ENCODE data around the gene VAMP4.
"Not testable (repeated sequence)": the region's sequence is repeated elsewhere in the genome, so short reads cannot be mapped to it uniquely, and the experiment has no call there.

- TF ChIP-seq, protein P1, sequence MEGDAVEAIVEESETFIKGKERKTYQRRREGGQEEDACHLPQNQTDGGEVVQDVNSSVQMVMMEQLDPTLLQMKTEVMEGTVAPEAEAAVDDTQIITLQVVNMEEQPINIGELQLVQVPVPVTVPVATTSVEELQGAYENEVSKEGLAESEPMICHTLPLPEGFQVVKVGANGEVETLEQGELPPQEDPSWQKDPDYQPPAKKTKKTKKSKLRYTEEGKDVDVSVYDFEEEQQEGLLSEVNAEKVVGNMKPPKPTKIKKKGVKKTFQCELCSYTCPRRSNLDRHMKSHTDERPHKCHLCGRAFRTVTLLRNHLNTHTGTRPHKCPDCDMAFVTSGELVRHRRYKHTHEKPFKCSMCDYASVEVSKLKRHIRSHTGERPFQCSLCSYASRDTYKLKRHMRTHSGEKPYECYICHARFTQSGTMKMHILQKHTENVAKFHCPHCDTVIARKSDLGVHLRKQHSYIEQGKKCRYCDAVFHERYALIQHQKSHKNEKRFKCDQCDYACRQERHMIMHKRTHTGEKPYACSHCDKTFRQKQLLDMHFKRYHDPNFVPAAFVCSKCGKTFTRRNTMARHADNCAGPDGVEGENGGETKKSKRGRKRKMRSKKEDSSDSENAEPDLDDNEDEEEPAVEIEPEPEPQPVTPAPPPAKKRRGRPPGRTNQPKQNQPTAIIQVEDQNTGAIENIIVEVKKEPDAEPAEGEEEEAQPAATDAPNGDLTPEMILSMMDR (conservative IDR thresholded peaks at IDR 0.05; ENCODE audit: low read depth in 2 of 2) = not testable (repeated sequence)
- not testable (repeated sequence) for TF ChIP-seq EZH2 (IDR thresholded peaks at IDR 0.05; ENCODE audit: low read depth, unreplicated experiment); EZH2phosphoT487 (IDR thresholded peaks at IDR 0.05; ENCODE audit: unreplicated experiment); POLR2AphosphoS5 (IDR thresholded peaks at IDR 0.05; ENCODE audit: low read depth); CREB1 (CRISPR knock-in tag; IDR thresholded peaks at IDR 0.05; ENCODE audit: low read depth)
- TF ChIP-seq, protein P2, sequence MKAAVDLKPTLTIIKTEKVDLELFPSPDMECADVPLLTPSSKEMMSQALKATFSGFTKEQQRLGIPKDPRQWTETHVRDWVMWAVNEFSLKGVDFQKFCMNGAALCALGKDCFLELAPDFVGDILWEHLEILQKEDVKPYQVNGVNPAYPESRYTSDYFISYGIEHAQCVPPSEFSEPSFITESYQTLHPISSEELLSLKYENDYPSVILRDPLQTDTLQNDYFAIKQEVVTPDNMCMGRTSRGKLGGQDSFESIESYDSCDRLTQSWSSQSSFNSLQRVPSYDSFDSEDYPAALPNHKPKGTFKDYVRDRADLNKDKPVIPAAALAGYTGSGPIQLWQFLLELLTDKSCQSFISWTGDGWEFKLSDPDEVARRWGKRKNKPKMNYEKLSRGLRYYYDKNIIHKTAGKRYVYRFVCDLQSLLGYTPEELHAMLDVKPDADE (IDR thresholded peaks at IDR 0.05) = not testable (repeated sequence)
Measured at GRCh38 chr1:171723180-171723579, 18.7 kb downstream of the VAMP4 start.

Data from GM23338 (cell line).